ENCODE data around the gene C22orf42. TPM values are rescaled to one million over a fixed set of nuclear protein-coding genes. Genes with fewer than 3 reads are reported as not detected.

The C22orf42 gene
- total and polyA plus RNA-seq, 4 donors: 0.05 TPM; not detected in 3

GRCh38 chr22:32206774-32207758 is 48.0 kb upstream of the C22orf42 start:
- ATAC-seq (ENCODE audit: insufficient read depth, low FRiP score): no peak
- H3K27ac ChIP-seq (ENCODE audit: low read depth in 1 of 2, low read length in 1 of 2): no peak overlapping the region
- peaks cover 0 to 3% (median 0%) of the 10 kb centered on the region in 4 donors for H3K9me3 ChIP-seq (ENCODE audit: control insufficient read depth in 4 of 4, insufficient read depth in 3 of 4, low read length in 3 of 4)
- H3K4me1 ChIP-seq (ENCODE audit: control insufficient read depth in 5 of 5, insufficient read depth in 5 of 5, low read length in 5 of 5): peaks cover 0 to 12% (median 0%) of the 10 kb centered on the region in 5 donors
- TF ChIP-seq CTCF (IDR thresholded peaks at IDR 0.05; ENCODE audit: control extremely low read depth, extremely low read depth): peak; percentile 43
- H3K9ac ChIP-seq (ENCODE audit: insufficient read depth in 1 of 2, low read length in 2 of 2): no peak overlapping the region
- H3K4me3 ChIP-seq: no peak overlapping the region
- no peaks in the 10 kb centered on the region for H3K36me3 ChIP-seq (ENCODE audit: control insufficient read depth in 4 of 4, insufficient read depth in 4 of 4, low read length in 4 of 4)
- peaks cover 0 to 18% (median 12%) of the 10 kb centered on the region in 3 donors for H3K27me3 ChIP-seq (ENCODE audit: control insufficient read depth in 3 of 3, insufficient read depth in 3 of 3, low read length in 2 of 3)
- peak in 1 of 3 donors; percentile 14 for DNase-seq
- 63 to 74% methylated on average over 22 of the region's 22 CpGs for WGBS, 2 donors

GRCh38 chr22:32205974-32206773 is 47.1 kb upstream of the C22orf42 start:
- no peak overlapping the region for H3K9ac ChIP-seq (ENCODE audit: insufficient read depth in 1 of 2, low read length in 2 of 2)
- 84 to 87% methylated on average over 24 to 30 of the region's 30 CpGs for WGBS, 2 donors
- H3K4me3 ChIP-seq: no peak overlapping the region
- H3K27ac ChIP-seq (ENCODE audit: low read depth in 1 of 2, low read length in 1 of 2): no peak overlapping the region
- peaks cover 0 to 12% (median 0%) of the 10 kb centered on the region in 5 donors for H3K4me1 ChIP-seq (ENCODE audit: control insufficient read depth in 5 of 5, insufficient read depth in 5 of 5, low read length in 5 of 5)
- peaks cover 0 to 3% (median 0%) of the 10 kb centered on the region in 4 donors for H3K9me3 ChIP-seq (ENCODE audit: control insufficient read depth in 4 of 4, insufficient read depth in 3 of 4, low read length in 3 of 4)
- DNase-seq: no peak
- no peaks in the 10 kb centered on the region for H3K36me3 ChIP-seq (ENCODE audit: control insufficient read depth in 4 of 4, insufficient read depth in 4 of 4, low read length in 4 of 4)
- no peak for TF ChIP-seq CTCF (IDR thresholded peaks at IDR 0.05; ENCODE audit: control extremely low read depth, extremely low read depth)
- no peak for ATAC-seq (ENCODE audit: insufficient read depth, low FRiP score)
- H3K27me3 ChIP-seq (ENCODE audit: control insufficient read depth in 3 of 3, insufficient read depth in 3 of 3, low read length in 2 of 3): peaks cover 0 to 20% (median 8%) of the 10 kb centered on the region in 3 donors

GRCh38 chr22:32204856-32205722 is 46.0 kb upstream of the C22orf42 start, which contains the start of gene RFPL2:
Gene RFPL2, minus strand, starts transcription at chr22:32205073. Its CDS starts 2,622 bp downstream, at chr22:32202451.
- no peaks in the 10 kb centered on the region for H3K36me3 ChIP-seq (ENCODE audit: control insufficient read depth in 4 of 4, insufficient read depth in 4 of 4, low read length in 4 of 4)
- no peak for TF ChIP-seq CTCF (IDR thresholded peaks at IDR 0.05; ENCODE audit: control extremely low read depth, extremely low read depth)
- ATAC-seq (ENCODE audit: insufficient read depth, low FRiP score) (no peak), DNase-seq (peak in 2 of 3 donors; percentile 18 to 35)
- H3K27me3 ChIP-seq (ENCODE audit: control insufficient read depth in 3 of 3, insufficient read depth in 3 of 3, low read length in 2 of 3): peaks cover 0 to 20% (median 8%) of the 10 kb centered on the region in 3 donors
- 55 to 75% methylated on average over 41 of the region's 41 CpGs for WGBS, 2 donors
- H3K4me3 ChIP-seq: no peak within 1 kb of the TSS
- no peak within 1 kb of the TSS for H3K9ac ChIP-seq (ENCODE audit: insufficient read depth in 1 of 2, low read length in 2 of 2)
- peaks cover 0 to 3% (median 0%) of the 10 kb centered on the region in 4 donors for H3K9me3 ChIP-seq (ENCODE audit: control insufficient read depth in 4 of 4, insufficient read depth in 3 of 4, low read length in 3 of 4)
- H3K4me1 ChIP-seq (ENCODE audit: control insufficient read depth in 5 of 5, insufficient read depth in 5 of 5, low read length in 5 of 5): peaks cover 0 to 12% (median 0%) of the 10 kb centered on the region in 5 donors
- H3K27ac ChIP-seq (ENCODE audit: low read depth in 1 of 2, low read length in 1 of 2): no peak within 1 kb of the TSS

All from lung (tissue), 12 donors.